ENCODE results near the gene MOV10L1. TPM values are rescaled to one million over a fixed set of nuclear protein-coding genes. Genes with fewer than 3 reads are reported as not detected.

The MOV10L1 gene
- total and polyA plus RNA-seq, 9 of the 15 experiments (the other 6 are each of a cell fraction or from before 2014, with no cell fraction given), result 0.06 to 0.43 (median 0.15) TPM

DNA sequence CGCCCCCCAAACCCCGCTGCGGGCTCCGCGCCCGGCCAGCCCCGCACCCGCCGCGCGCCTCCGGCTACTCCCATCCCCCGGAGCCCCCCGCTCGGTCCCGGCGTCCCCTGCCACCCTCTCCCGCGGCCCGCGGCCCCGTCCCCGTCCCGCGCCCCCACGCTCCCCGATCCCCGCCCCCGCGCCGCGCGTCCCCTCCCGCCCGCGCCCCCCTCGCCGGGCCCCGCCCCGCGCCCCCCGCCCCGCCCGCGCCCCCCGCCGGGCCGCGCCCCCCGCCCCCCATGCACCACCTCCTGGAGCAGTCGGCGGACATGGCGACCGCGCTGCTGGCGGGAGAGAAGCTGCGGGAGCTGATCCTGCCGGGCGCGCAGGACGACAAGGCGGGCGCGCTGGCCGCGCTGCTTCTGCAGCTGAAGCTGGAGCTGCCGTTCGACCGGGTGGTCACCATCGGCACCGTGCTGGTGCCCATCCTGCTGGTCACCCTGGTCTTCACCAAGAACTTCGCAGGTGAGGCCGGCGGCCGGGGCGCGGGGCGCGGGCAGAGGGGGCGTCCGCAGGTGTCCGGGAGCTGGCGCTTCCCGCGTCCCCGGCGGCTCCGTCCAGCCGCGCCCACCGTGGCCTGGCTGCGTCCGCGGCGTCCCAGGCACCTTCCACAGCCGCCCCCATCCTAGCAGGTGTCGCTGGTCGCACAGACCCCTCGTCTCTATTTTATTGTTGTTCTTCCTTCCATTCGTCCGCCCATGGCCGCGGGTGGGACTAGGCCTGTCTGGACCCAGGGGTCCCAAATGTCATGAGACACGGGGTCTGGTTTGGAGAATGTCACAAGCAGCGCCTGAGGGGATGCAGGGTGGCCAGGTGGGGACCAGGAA is 80.9 kb downstream of the MOV10L1 start, which contains the start of gene PANX2 (continued):
- TF ChIP-seq NR2C1 (IDR thresholded peaks at IDR 0.05) (no peak), NR2C1 (tag; IDR thresholded peaks at IDR 0.05) (no peak), RCOR1 (IDR thresholded peaks at IDR 0.05; ENCODE audit: borderline replicate concordance in 1 of 2, low read depth in 2 of 2, low read length in 2 of 2) (no peak), ZC3H11A (IDR thresholded peaks at IDR 0.05; ENCODE audit: low read depth, low read length) (no peak), SRSF3 (IDR thresholded peaks at IDR 0.05; ENCODE audit: insufficient read depth, low read length) (no peak), ZNF3 (CRISPR knock-in tag; IDR thresholded peaks at IDR 0.05) (no peak), PTRF (tag; IDR thresholded peaks at IDR 0.05) (no peak), ZNF583 (CRISPR knock-in tag; IDR thresholded peaks at IDR 0.05) (no peak), SLC30A9 (CRISPR knock-in tag; IDR thresholded peaks at IDR 0.05) (no peak), RBBP5 (IDR thresholded peaks at IDR 0.05; ENCODE audit: borderline replicate concordance, insufficient read depth, low read length, poor library complexity, severe bottlenecking) (peak; percentile 55), ATF6 (CRISPR knock-in tag; IDR thresholded peaks at IDR 0.05) (no peak), CHD1 (IDR thresholded peaks at IDR 0.05; ENCODE audit: low read length) (peak; percentile 70), KDM5B (IDR thresholded peaks at IDR 0.05; ENCODE audit: insufficient replicate concordance, low read depth, low read length) (peak; percentile 48), TCFL5 (CRISPR knock-in tag; conservative IDR thresholded peaks at IDR 0.05) (no peak), ZNF124 (CRISPR knock-in tag; IDR thresholded peaks at IDR 0.05) (no peak), ZNF146 (CRISPR knock-in tag; IDR thresholded peaks at IDR 0.05; ENCODE audit: unreplicated experiment) (no peak), RB1 (IDR thresholded peaks at IDR 0.05; ENCODE audit: low read depth) (peak; percentile 31; the same call in 1 of the 2 replicates), PHF8 (IDR thresholded peaks at IDR 0.05; ENCODE audit: borderline replicate concordance, low read length) (peak; percentile 35; the same call in 1 of the 2 replicates), JUN (IDR thresholded peaks at IDR 0.05; ENCODE audit: borderline replicate concordance, low read depth, low read length) (no peak), JUN (CRISPR knock-in tag; IDR thresholded peaks at IDR 0.05; ENCODE audit: borderline replicate concordance) (no peak), CCAR2 (IDR thresholded peaks at IDR 0.05; ENCODE audit: low read depth, low read length) (no peak), MEF2A (IDR thresholded peaks at IDR 0.05; ENCODE audit: control insufficient read depth, low read depth, low read length) (no peak), KAT8 (IDR thresholded peaks at IDR 0.05; ENCODE audit: low read depth) (no peak)
- TF ChIP-seq, protein P1, sequence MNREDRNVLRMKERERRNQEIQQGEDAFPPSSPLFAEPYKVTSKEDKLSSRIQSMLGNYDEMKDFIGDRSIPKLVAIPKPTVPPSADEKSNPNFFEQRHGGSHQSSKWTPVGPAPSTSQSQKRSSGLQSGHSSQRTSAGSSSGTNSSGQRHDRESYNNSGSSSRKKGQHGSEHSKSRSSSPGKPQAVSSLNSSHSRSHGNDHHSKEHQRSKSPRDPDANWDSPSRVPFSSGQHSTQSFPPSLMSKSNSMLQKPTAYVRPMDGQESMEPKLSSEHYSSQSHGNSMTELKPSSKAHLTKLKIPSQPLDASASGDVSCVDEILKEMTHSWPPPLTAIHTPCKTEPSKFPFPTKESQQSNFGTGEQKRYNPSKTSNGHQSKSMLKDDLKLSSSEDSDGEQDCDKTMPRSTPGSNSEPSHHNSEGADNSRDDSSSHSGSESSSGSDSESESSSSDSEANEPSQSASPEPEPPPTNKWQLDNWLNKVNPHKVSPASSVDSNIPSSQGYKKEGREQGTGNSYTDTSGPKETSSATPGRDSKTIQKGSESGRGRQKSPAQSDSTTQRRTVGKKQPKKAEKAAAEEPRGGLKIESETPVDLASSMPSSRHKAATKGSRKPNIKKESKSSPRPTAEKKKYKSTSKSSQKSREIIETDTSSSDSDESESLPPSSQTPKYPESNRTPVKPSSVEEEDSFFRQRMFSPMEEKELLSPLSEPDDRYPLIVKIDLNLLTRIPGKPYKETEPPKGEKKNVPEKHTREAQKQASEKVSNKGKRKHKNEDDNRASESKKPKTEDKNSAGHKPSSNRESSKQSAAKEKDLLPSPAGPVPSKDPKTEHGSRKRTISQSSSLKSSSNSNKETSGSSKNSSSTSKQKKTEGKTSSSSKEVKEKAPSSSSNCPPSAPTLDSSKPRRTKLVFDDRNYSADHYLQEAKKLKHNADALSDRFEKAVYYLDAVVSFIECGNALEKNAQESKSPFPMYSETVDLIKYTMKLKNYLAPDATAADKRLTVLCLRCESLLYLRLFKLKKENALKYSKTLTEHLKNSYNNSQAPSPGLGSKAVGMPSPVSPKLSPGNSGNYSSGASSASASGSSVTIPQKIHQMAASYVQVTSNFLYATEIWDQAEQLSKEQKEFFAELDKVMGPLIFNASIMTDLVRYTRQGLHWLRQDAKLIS (CRISPR knock-in tag; IDR thresholded peaks at IDR 0.05), result no peak

Data from K562 (cell line).